Fibroblast of lung (primary cell): ENCODE measurements around the gene DNAJC12.
"Not testable (repeated sequence)": the region's sequence is repeated elsewhere in the genome, so short reads cannot be mapped to it uniquely, and the experiment has no call there.

ENCODE experiments used
- EZH2 ChIP-seq: IDR thresholded peaks from 2 replicates; pipeline ENCODE4 v1.5.1; 2012; ENCODE audit warnings: low read length, control low read depth, mild to moderate bottlenecking; ENCODE audit errors: missing control alignments
- TF ChIP-seq, protein P1 (sequence below), 2 donors: IDR thresholded peaks in 1 of 2; conservative IDR thresholded peaks in 1 of 2; 1 replicate in 1 of 2; 2 replicates in 1 of 2; pipeline ENCODE4 v1.5.1; 2011 to 2012; ENCODE audit warnings: low read length in 2 of 2, control low read depth in 1 of 2, inconsistent platforms in 1 of 2, low read depth in 1 of 2, mild to moderate bottlenecking in 1 of 2

DNA sequence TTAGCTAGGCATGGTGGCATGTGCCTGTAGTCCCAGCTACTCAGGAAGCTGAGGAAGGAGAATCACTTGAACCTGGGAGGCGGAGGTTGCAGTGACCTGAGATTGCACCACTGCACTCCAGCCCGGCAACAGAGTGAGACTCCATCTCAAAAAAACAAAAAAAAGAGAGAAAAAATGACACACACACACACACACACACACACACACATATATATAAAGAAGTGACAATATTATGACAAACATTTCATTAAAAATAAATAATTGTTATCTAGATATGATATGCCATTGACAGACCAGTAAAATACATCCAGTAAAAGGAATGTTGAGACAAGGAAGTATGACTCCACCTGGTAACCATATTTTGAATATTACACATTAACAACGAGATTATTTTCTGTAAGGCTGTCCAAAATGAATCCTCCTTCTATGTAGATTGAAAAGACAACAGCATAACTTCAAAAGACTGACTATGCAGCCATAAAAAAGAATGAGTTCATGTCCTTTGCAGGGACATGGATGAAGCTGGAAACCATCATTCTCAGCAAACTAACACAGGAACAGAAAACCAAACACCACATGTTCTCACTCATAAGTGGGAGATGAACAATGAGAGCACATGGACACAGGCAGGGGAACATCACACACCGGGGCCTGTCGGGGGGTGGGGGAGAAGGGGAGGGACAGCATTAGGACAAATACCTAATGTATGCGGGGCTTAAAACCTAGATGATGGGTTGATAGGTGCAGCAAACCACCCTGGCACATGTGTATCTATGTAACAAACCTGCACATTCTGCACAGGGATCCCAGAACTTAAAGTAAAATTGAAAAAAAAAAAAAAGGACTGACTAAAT is 2.2 kb downstream of the DNAJC12 start:
- TF ChIP-seq, protein P1, sequence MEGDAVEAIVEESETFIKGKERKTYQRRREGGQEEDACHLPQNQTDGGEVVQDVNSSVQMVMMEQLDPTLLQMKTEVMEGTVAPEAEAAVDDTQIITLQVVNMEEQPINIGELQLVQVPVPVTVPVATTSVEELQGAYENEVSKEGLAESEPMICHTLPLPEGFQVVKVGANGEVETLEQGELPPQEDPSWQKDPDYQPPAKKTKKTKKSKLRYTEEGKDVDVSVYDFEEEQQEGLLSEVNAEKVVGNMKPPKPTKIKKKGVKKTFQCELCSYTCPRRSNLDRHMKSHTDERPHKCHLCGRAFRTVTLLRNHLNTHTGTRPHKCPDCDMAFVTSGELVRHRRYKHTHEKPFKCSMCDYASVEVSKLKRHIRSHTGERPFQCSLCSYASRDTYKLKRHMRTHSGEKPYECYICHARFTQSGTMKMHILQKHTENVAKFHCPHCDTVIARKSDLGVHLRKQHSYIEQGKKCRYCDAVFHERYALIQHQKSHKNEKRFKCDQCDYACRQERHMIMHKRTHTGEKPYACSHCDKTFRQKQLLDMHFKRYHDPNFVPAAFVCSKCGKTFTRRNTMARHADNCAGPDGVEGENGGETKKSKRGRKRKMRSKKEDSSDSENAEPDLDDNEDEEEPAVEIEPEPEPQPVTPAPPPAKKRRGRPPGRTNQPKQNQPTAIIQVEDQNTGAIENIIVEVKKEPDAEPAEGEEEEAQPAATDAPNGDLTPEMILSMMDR (conservative IDR thresholded peaks at IDR 0.05 in 1 of 2, IDR thresholded peaks at IDR 0.05 in 1 of 2; ENCODE audit: low read depth in 1 of 2, low read length in 2 of 2), result not testable (repeated sequence)
- TF ChIP-seq EZH2, result not testable (repeated sequence)
